Testis (tissue), 2 donors: ENCODE results near the gene LYL1.

Experiments used
- POLR2A ChIP-seq: fragments of 450-650 bp; IDR thresholded peaks from one replicate; pipeline ENCODE4 v1.6.1; 2017; ENCODE audit warnings: antibody characterized with exemption, mild to moderate bottlenecking, moderate library complexity
- TF ChIP-seq, protein P1 (sequence below), 3 experiments: fragments of 450-650 bp in 2 of 3; fragments of 200-600 bp in 1 of 3; sonication (generic) in 1 of 3; IDR thresholded peaks; one replicate each; pipeline ENCODE4 v1.5.1; 2016 to 2019; ENCODE audit warnings: antibody characterized with exemption in 3 of 3, mild to moderate bottlenecking in 2 of 3, moderate library complexity in 1 of 3

DNA sequence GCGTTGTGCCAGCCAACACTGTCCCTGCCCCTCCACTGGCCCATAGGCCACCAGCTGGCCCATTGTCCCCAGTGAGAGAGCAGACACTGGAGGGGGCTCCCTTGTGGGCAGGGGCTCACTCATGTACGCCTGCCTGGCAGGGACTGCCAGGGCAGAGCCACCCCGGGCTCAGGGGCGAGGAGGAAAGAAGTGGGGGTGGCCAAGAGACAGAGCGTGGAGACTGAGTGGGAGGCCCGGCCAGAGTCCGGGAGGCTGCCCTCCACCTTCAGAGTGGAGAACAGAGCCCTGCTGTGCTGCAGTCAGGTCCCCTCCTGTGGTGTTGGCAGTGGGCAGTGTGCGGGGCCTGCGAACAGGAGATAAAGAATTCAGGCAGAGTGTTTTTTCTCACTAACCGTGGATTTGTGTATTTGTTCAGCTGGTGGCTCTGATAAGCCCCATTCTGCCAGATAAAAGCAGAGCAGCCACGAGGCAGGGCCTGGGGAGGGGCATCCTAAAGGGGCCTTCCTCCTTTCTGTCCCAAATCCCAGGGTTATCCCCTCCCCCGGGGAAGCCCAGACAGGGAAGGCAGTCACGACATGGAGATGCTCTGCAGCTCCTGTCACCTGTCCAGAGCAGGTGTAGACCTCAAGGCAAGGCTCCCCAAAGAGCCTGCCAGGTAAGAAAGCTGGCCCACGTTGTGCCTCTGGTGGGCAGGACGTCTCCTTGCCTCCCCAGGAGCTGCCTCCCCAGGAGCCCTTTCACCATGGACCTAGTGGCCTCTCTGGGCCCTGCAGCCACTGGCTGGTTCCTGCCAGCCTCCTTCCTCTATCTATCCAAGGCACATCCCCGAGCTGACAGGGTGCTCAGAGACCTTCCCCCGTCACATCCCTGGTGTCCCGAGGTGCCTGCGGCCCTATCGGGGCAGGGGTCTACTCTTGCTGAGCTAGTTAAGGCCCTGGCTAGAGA is 33.0 kb downstream of the LYL1 start:
- TF ChIP-seq, protein P1, sequence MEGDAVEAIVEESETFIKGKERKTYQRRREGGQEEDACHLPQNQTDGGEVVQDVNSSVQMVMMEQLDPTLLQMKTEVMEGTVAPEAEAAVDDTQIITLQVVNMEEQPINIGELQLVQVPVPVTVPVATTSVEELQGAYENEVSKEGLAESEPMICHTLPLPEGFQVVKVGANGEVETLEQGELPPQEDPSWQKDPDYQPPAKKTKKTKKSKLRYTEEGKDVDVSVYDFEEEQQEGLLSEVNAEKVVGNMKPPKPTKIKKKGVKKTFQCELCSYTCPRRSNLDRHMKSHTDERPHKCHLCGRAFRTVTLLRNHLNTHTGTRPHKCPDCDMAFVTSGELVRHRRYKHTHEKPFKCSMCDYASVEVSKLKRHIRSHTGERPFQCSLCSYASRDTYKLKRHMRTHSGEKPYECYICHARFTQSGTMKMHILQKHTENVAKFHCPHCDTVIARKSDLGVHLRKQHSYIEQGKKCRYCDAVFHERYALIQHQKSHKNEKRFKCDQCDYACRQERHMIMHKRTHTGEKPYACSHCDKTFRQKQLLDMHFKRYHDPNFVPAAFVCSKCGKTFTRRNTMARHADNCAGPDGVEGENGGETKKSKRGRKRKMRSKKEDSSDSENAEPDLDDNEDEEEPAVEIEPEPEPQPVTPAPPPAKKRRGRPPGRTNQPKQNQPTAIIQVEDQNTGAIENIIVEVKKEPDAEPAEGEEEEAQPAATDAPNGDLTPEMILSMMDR (IDR thresholded peaks at IDR 0.05): no peak
- TF ChIP-seq POLR2A: no peak
